NOMO-1 treated with dmso at 0.1 percent for 144 hours (cell line): ENCODE results near the gene IL10RA.
"Not testable (repeated sequence)": the region's sequence is repeated elsewhere in the genome, so short reads cannot be mapped to it uniquely, and the experiment has no call there.

ENCODE experiments used
- DNase-seq: peaks from one replicate; lab custom pipeline; 2025; ENCODE audit not compliant: unreplicated experiment; lab: John Stamatoyannopoulos, UW

The IL10RA gene

DNA sequence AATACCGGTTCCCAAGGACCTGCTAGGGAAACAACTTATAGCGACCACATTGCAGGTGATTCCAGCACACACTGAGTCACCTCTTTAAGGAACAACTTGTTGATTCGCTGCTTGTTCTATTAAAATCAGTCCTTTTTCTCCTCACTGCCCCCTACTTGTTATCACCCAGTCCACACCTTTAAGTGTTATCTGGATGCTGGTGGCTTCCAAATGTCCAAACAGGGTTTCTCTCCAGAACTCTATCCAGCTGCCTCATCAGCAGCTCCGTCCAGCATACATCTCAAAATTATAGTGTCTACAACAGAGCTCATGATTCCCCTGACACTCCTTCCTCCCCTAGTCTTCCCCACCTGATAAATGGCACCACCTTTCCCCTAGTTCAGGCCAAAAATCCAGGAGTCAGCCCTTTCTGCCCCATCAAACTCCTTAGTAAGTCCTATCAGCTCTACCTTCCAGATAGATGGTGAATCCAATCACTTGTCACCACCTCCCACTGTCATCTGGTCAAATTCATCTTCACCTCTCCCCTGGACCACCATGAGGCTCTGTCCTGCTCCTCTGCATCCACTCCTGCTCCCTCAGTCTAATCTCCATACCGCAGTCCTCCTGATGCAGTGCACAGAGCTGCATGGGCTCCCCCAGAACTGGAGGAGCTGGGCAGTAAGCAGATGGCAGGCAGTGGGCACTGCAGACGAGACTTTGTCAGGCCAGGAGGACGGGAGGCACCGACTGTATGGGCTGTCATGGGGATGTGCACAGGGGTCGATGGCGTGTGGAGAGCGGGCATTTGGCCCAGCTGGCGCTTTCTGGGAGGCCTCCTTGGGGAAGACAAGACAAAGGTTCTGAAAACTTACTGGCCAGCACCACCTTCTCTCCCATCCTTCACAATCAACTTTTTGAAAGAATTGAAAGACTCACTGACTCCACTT, 19.3 kb downstream of the IL10RA start:
- DNase-seq = no peak

DNA sequence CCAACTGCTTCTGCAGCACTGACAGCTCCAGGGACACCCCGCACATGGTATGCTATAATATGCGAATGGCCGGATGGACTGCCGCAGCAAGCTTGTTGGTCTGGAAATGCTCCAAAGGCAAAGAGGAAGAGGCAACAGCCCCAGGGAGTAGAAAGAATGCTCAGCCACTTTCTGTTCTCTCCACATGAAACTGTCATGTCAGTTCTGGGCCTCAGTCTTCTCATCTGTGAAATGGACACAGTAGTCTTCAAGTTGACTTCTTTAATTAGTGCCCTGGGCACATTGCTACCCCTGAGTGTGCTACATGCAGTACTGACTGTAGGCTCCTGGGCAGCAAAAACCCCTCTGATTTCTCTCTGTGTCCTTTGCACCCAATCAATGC, 19.9 kb downstream of the IL10RA start:
- no peak for DNase-seq

DNA sequence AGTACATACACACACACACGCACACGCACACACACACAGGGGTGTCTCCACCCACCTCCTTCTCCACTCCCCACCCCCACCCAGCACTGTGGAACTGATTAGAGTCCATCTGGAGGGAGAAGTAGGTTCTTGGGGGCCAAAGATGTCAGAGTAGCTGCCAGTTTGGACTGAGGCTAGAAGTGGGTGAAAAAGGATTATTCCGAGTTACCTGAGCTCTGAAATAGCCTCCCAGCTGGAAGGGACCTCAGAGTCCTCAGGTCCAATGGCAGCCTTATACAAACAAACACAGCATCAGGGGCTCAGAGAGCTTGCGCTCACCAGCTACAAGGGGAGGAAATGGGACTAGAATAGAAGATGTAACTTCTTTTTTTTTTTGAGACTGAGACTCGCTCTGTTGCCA, 20.8 kb downstream of the IL10RA start:
- DNase-seq = peak; percentile 19

DNA sequence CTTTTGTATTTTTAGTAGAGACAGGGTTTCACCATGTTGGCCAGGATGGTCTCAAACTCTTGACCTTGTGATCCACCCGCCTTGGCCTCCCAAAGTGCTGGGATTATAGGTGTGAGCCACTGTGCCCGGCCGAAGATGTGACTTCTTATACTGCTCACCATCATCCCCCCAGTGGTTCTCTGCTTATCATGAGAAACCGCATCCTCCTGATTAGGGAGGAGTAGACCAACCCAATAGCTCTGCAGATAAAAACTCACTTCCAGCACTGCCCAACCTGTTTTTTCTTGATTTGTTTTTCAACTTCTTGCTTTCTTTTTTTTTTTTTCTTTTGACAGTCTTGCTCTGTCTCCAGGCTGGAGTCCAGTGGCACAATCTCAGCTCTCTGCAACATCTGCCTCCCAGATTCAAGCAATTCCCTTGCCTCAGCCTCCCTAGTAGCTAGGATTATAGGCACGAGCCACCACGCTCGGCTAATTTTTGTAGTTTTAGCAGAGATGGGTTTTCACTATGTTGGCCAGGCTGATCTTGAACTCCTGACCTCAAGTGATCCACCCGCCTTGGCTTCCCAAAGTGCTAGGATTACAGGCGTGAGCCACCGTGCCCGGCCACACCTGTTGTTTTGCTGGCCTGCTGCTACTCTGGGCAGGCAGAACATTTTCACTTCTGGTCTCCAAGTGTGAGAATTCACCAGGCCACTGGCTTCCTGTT, 21.5 kb downstream of the IL10RA start:
- DNase-seq = not testable (repeated sequence)

DNA sequence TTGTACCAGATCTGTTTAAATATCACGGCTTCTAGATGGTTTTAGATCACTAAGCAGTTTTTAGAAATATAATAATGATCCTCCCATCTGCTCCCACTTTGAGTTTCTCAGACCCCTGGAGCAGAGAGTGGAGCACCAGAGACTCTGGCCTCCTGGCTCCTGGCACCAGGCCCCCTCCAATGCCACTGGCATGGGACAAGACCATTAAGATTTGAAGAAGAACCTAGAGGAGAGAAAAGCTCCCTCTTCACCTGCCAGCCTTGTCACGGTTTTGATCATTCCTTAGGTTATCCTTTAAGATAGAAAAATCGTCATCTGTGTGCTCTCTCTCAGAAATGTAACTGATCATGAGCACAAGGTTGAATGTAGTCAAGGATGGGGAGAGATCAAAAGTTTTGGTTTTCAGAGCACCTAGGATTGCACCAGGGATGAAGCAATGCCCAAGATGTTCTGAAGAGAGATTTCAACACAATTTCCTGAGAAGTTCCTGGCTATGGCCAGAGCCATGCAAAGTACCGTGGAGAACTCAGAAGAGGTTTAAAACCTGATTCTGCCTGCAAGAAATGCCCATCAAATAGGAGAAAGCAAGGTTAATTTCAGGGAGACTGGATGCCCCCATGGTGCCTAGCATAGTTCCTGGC, 22.2 kb downstream of the IL10RA start:
- peak; percentile 22 for DNase-seq

DNA sequence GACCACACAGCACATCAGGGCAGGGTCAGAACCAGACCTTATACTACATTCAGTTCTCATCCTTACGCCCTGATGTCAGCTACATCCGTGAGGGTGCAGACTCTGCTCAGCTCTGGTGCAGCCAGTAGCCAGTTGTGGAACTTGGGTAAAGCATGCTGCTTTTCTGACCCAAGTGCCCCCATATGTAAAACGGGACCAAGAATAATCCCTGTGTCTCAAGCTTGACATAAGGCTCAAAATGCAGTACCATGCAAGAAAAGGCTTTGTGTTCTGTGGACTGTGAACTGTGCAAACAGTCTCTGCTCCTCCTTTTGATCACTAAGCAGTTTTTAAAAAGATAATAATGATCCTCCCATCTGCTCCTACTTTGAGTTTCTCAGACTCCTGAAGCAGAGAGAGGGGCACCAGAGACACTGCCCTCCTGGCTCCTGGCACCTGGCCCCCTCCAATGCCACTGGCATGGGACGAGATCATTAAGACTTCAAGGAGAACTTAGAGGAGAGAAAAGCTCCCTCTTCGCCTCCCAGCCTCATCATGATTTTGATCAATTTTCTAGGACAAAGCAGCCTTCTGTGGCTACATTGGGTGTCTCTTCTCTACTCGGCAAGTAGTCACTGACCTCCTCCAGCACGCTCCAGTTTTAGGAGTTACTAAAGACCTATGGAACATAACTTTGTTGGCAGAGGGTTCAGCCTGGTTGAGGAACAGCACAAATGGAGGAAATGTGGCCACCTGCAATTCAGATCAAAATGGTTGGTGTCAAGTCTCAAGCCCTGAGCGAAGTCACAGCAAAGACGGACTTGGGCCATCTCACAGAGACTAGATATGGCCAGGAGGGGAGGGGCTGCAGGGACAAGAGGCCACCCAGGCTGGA, 23.9 kb downstream of the IL10RA start:
- DNase-seq = no peak

DNA sequence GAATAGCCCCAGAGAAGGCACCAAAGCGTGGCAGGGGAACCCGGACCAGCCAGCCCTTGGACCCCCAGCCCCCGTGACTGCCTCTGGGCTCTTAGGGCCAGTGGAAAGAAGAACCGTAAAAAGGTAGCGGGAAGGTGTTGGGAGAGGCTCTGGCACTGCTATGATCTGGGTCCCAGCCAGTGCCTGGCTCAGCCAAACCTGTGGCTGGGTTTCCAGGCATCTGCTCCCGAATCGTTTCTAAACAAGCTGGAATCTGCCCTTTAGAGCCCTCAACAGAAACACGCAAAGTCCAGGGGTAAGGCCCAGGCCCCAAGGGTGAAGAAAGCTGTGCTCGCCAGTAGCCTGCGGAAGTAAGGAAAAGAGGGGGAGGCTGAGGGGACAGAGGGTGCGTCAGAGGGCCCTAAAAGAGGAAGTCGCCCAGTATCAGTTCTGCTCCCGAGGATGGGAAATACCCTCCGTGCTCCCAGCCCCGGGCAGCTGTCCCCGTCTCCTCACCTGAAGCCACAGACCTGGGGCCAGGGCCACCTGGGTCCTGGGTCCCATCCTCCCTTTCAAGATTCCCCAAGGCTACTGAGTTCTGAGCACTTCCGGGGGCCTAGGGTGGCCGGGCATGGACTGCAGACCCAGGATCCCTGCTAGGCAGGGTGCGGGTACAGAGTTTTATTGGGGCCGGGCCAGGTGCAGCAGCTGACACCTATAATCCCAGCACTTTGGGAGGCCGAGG, 24.7 kb downstream of the IL10RA start:
- DNase-seq = peak; percentile 96

DNA sequence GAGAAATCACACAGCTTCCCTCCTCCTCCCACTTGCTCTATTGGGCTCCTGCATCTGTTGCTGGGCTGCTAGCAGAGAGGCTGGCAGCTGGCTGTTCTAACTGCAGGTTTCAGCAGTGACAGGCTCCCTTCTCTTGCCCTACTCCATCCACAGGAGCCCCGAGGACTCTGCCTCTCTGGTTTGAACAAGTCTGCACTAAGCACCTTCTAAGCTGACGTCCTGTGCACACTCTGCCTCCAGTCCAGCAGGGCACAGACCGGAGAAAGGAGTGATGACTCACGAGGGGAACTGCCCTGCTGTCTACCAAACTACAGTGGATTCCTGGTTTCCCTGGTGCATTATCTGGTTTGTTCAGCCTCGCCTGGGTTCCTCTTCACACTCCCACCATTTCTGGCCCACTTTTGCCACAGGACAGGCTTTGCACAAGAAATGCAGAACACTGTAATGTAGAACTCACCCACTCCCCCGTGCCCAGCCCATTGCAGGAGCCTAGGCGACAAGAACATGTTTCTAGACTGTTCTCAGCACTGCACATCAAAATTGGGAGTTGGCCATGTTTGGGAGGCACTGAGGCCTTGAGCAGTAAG, 26.0 kb downstream of the IL10RA start:
- DNase-seq = peak; percentile 68

DNA sequence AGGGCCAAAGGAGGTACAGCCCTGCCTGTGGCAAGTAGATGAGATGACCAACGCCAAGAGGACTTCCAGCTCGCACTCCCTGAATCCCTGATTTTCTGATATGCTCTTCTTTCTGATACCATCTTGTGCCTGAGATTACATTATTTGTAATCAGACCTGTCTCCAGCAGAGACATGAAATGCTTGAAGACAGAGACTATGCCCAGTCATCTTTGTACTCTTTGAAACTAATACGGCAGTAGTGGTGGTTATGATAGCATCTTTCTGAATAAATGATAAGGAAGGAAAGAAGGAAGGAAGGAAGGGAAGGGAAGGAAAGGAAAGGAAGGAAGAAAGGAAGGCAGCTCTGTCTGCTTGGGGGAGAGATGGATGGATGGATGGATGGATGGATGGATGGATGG, 27.8 kb downstream of the IL10RA start:
- no peak for DNase-seq

DNA sequence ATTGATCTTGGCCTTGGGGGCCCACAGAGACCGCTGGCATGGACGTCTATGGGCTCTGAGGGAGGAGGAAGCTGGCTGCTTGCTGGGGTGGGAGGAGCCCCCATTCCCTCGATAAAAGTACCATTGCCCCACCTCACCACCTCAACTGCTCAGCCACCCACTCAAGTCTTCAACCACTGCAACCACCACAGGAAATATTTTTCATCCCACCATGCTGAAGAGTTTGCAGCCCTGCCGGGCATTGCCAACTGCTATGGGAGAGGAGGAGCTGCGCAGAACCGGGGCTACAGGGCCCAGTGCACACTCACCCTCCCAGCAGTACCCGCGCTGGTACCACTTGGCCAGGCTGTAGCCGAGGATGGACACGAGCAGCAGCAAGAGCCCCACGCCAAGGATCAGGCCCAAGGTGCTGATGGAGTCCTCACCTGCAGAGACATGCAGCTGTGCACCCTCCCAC, 29.2 kb downstream of the IL10RA start:
- no peak for DNase-seq

DNA sequence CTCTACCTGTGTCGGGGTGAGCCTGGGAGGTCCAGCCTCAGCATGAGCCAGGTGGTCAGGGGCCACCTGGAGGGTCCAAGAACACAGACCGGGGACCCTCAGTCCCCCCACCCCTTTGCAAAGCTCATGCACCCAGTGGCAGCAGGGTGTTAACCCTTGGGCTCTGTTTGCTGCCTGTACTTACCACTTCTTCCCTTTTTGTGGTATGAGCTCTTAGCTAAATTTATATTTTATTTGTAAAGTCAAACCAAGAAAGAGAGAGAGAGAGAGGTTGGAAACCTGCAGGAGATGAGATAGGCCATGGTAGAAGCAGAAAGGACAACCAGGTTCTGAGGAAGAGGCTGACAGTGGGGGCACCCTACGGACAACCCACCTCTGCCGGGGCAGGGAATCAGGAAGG, 29.9 kb downstream of the IL10RA start:
- DNase-seq = peak; percentile 18

DNA sequence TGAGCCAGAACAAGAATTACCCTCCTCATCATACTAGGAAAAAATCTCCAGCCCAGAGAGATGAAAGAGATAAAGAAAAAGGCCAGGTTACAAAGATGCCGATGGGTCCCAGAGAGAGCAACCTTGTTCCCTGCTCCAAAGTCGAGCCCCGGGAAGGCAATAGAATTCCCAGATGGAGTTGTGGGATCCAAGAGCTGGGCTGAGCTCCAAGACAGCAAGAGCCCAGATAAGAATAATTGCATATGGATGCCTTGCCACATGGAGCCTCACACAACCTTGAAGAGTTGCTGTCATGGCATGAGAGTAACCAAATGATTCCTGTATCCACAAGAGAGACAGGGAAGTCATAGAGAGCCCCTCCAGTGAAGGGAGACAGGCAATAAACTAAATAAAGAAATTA, 30.9 kb downstream of the IL10RA start:
- DNase-seq = no peak

DNA sequence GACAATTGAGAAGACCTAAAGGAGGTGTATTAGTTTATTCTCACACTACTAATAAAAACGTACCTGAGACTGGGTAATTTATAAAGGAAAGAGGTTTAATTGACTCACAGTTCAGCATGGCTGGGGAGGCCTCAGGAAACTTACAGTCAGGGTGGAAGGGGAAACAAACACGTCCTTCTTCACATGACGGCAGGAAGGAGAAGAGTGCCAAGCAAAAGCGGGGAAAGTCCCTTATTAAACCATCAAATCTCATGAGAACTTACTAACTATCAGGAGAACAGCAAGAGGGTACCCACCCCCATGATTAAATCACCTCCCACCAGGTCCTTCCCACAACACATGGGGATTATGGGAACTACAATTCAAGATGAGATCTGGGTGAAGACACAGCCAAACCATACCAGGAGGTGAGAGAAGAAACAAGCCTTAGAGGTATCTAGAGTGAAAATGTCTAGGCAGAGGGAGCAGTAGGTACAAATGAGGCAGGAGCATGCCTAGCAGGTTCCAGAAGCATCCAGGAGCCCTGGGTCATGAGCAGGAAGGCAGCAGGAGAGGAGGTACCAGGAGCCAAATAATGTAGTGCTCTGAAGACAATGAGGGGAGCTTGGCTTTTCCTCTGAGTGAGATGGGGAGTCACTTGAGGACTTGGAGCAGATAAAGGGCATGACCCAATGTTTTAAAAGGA, 31.6 kb downstream of the IL10RA start:
- no peak for DNase-seq

DNA sequence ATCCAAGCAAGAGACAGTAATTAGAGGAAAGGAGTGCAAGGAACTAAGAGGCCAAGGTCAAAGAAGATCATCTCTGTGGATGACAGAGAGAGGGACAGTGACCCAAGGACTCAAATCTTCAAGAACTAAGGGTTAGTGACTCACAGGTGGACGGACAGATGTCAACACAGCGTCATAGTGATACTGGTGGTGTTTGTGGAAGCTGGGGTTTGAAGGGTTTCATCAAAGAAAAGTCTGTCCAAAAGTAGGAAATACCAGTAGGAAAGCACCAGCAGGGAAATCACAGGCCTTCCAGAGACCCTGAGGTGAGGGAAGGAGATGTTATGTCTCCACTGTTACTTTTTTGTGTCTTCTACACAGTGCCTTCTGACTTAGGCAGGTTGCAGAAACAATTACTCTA, 32.2 kb downstream of the IL10RA start:
- DNase-seq = no peak

DNA sequence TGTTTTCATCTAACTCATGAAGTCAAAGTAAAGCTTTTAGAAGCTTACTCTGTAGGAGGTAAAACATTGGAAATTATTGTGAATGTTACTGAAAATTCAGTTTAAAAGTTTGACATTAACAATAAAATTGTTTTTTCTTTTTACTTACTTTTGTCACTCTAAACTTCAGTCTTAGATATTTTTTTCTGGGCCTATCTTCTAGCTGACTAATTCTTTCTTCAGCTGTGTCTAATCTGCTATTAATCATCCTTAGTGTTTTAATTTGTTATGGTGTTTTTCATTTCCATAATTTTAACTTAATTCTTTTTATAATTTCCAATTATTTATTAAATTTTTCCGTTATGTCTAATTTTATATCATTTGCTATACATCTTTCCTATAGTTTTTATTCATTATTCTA, 35.0 kb downstream of the IL10RA start:
- DNase-seq = no peak

DNA sequence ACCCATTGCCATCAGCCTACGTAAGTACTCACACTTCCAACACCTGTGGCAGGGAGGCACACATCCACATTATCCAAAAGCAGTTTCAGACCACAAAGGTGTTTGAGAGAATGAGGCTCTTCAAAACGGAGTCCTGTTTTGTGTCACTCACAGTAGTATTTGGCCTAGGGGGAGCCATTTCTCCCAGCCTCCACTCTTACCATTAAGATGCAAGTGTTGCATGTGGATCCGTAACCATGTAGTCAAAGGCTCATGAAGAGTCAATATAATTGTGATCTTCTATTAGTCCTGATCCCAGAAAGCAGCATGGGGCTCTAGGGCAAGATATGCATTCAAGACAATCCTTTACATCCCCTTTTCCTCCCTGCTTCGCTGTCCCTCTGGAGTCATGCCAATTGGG, 41.5 kb downstream of the IL10RA start:
- DNase-seq = no peak

DNA sequence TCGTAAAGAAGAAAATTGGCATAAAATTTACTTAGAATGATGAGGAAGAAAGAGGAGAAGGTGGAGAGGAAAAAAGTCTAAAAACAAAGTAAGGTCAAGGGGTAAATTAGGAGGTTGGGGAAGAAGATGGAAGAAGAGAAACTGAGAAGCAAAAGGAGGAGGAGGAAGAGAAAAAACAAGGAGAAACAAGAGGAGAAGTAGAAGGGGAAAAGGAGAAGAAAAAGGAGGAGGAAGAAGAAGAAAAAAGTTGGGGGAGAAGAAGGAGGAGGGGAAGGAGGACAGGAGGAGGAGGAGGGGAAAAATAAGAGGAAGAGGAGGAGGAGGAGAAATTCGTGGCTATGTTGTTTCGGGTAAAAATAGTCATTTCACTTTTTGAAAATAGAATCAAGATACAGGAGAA, 42.4 kb downstream of the IL10RA start:
- DNase-seq = no peak

DNA sequence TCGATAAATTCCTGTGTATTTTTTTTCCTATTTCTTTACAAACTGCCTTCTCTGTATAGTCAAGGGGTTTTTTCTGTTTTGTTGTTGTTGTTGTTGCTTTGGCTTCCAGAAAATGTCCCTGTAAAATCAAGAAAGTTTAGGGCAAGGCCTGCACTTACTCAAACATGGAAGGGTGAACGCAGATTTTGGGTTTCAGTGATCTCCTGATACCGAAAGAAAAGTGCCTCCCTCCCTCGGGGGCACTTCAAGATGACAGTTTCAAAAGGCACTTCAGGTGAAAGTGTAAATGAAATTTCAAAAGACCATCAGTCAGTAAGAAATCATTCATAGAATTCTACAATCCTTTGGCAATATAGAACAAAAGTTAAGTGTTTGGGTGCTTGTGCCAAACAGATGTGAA, 47.2 kb downstream of the IL10RA start:
- no peak for DNase-seq

DNA sequence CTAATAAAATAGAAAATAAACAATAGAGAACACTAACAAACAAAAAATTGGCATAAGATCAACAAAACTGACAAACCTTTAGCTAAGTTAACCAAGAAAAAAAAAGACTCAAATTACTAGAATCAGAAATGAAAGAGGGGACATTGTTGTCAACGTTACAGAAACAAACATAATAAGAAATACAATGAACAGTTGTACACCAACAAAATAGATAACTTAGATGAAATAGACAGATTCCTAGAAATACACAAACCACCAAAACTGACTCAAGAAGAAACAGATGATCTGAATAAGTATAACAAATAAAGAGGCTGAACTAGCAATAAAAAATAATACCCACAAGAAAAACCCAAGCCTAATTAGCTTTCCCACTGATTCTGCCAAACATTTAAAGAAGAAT, 55.9 kb downstream of the IL10RA start:
- no peak for DNase-seq
